ENCODE measurements around the gene FXYD1. TPM values are rescaled to one million over a fixed set of nuclear protein-coding genes. Genes with fewer than 3 reads are reported as not detected.

FXYD1 gene
- total RNA-seq, 2 donors from 2014 or later = not detected

GRCh38 chr19:35162471-35163326, 24.1 kb downstream of the FXYD1 start:
- H3K9me3 Mint-ChIP-seq = peaks cover 11% of the 10 kb centered on the region
- DNase-seq (ENCODE audit: low spot score) (peak; percentile 8), ATAC-seq (no peak)
- H3K36me3 Mint-ChIP-seq = peaks cover 64% of the 10 kb centered on the region
- peaks cover 7 to 23% of the 10 kb centered on the region in 2 donors for H3K4me1 Mint-ChIP-seq (ENCODE audit: low read depth in 2 of 2)
- no peaks in the 10 kb centered on the region for H3K27me3 Mint-ChIP-seq
- H3K4me3 Mint-ChIP-seq = no peak overlapping the region
- H3K27ac Mint-ChIP-seq = peak overlapping the region in 1 of 2 donors; percentile 64

- no peak for DNase-seq (ENCODE audit: low spot score)
Measured at GRCh38 chr19:35164418-35164817, 25.8 kb downstream of the FXYD1 start.

GRCh38 chr19:35165200-35166058, 26.8 kb downstream of the FXYD1 start:
- Mint-ChIP-seq H3K36me3 (peaks cover 48% of the 10 kb centered on the region), H3K4me1 (ENCODE audit: low read depth in 2 of 2) (peaks cover 8 to 18% of the 10 kb centered on the region in 2 donors), H3K27ac (no peak overlapping the region), H3K4me3 (no peak overlapping the region), H3K27me3 (no peaks in the 10 kb centered on the region), H3K9me3 (peaks cover 11% of the 10 kb centered on the region)
- no peak for DNase-seq (ENCODE audit: low spot score)
- no peak for ATAC-seq

More at GRCh38 chr19:35164418-35164817, 25.8 kb downstream of the FXYD1 start:
- Mint-ChIP-seq H3K36me3 (peaks cover 51% of the 10 kb centered on the region), H3K4me3 (no peak overlapping the region), H3K27ac (peak overlapping the region in 1 of 2 donors; percentile 33), H3K4me1 (ENCODE audit: low read depth in 2 of 2) (peaks cover 7 to 19% of the 10 kb centered on the region in 2 donors), H3K27me3 (no peaks in the 10 kb centered on the region), H3K9me3 (peaks cover 11% of the 10 kb centered on the region)
- no peak for ATAC-seq

DNA sequence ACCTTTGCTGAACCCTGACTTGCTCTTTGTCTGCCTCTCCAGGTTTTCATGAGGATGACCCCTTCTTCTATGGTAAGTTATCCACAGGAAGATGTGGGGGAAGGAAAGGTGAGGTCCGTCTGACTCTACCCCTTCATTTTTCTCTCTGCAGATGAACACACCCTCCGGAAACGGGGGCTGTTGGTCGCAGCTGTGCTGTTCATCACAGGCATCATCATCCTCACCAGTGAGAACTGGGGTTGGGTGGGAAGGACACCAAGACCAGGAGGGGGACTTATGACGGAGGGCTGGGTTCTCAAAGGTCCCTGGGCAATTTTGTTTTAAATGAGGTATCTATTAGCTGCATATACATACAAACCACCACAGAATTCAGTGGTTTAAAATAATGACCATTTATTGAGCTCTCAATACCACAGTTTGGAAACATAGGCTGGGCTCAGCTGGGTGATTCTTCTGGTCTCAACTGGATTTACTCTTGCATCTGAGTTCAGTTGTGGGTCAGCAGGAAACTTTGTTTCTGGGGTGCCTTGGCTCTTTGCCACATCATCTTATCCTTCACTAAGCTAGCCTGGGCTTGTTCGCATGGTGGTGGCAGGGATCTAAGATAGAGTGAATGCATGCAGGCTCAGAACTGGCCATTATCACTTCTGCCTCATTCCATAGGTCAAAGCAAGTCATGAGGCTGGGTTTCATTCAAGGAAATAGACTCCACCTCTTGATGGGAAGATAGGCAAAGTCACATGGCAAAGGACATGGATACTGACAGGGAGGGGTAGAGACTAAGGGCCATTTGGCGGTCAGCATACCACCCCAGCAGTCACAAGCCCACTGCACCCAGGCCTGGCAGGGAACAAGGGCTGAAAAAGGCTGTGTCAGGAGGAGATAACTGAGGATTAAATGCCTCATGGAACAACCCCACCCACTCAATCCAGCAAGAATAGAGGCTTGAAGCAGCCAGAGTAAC, 27.8 kb downstream of the FXYD1 start:
- H3K4me1 Mint-ChIP-seq (ENCODE audit: low read depth in 2 of 2) = peaks cover 12 to 14% of the 10 kb centered on the region in 2 donors
- DNase-seq (ENCODE audit: low spot score) = peak; percentile 41
- no peak overlapping the region for H3K4me3 Mint-ChIP-seq
- ATAC-seq = no peak
- peaks cover 11% of the 10 kb centered on the region for H3K9me3 Mint-ChIP-seq
- peaks cover 40% of the 10 kb centered on the region for H3K36me3 Mint-ChIP-seq
- H3K27me3 Mint-ChIP-seq = no peaks in the 10 kb centered on the region
- peak overlapping the region; percentile 62 to 63 for H3K27ac Mint-ChIP-seq

- Mint-ChIP-seq H3K4me3 (no peak overlapping the region), H3K27me3 (no peaks in the 10 kb centered on the region), H3K9me3 (peaks cover 8% of the 10 kb centered on the region), H3K4me1 (ENCODE audit: low read depth in 2 of 2) (peaks cover 16 to 19% of the 10 kb centered on the region in 2 donors), H3K27ac (peak overlapping the region; percentile 62 to 63), H3K36me3 (peaks cover 28% of the 10 kb centered on the region)
- ATAC-seq = no peak
- peak; percentile 16 for DNase-seq (ENCODE audit: low spot score)
Measured at GRCh38 chr19:35167251-35168119, 28.9 kb downstream of the FXYD1 start.

- H3K4me1 Mint-ChIP-seq (ENCODE audit: low read depth in 2 of 2) = peaks cover 17 to 19% of the 10 kb centered on the region in 2 donors
- no peak overlapping the region for H3K4me3 Mint-ChIP-seq
- DNase-seq (ENCODE audit: low spot score) (no peak), ATAC-seq (no peak)
- no peaks in the 10 kb centered on the region for H3K27me3 Mint-ChIP-seq
- peak overlapping the region in 1 of 2 donors; percentile 62 for H3K27ac Mint-ChIP-seq
- peaks cover 8% of the 10 kb centered on the region for H3K9me3 Mint-ChIP-seq
- peaks cover 28% of the 10 kb centered on the region for H3K36me3 Mint-ChIP-seq
Measured at GRCh38 chr19:35168196-35168595, 29.6 kb downstream of the FXYD1 start.

DNA sequence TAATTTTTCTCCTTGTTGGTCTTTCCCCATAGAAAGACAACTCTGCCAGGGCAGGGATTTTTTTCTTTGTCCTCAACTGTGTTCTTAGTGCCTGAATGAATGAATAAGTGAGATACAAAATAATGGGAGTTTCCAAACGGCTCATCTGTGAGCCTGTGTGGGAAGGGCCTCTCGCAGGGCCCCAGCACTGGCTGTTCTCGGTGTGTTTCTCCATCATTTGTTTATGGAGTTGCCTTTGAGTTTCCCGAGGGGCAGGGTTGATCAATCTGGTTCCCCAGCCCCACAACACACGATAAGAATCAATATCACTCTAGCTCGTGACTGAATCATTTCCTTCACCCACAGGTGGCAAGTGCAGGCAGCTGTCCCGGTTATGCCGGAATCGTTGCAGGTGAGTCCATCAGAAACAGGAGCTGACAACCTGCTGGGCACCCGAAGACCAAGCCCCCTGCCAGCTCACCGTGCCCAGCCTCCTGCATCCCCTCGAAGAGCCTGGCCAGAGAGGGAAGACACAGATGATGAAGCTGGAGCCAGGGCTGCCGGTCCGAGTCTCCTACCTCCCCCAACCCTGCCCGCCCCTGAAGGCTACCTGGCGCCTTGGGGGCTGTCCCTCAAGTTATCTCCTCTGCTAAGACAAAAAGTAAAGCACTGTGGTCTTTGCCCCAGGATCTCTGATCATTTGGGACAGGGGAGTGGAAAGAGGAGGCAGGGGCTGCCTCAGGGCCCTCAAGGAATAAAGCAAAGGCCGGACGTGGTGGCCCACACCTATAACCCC, 30.8 kb downstream of the FXYD1 start:
- Mint-ChIP-seq H3K27me3 (no peaks in the 10 kb centered on the region), H3K27ac (peak overlapping the region; percentile 24 to 32), H3K9me3 (peaks cover 8% of the 10 kb centered on the region), H3K4me3 (no peak overlapping the region), H3K4me1 (ENCODE audit: low read depth in 2 of 2) (peaks cover 17 to 19% of the 10 kb centered on the region in 2 donors), H3K36me3 (peaks cover 22% of the 10 kb centered on the region)
- ATAC-seq = no peak
- DNase-seq (ENCODE audit: low spot score) = peak; percentile 16

DNA sequence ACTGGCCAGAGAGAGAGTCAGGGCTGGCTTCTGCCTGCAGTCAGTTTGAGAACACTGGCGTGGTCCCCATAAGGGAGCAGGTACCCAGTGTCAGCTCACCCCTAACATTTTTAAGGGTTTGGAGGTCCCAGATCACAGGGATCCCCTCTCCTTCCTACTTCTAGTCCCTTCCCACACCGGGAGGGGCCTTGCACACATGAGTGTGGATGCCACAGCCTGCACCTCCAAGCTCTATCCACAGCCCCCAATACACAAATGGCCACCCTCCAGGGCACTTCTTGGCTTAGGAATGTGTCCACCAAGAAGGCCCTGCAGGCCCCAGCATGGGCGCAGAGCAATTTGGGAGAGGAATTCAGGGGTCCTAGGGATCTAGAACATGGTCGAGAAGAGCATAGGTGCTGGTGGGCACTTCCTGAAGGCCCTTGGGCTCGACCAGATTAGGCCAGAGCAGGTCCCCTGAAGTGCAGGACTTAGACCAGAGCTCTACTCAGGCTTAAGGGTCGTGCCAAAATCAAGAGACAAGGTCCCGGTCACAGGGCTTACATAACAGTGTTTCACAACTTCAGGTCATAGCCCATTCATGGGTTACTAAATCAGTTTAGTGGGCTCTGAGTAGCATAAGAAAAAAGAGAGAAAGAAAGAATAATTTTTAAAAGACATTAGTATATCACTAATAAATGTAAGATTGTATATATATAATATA, 31.9 kb downstream of the FXYD1 start:
- no peak for ATAC-seq
- peaks cover 7% of the 10 kb centered on the region for H3K9me3 Mint-ChIP-seq
- H3K27me3 Mint-ChIP-seq = no peaks in the 10 kb centered on the region
- peak overlapping the region in 1 of 2 donors; percentile 24 for H3K27ac Mint-ChIP-seq
- no peak overlapping the region for H3K4me3 Mint-ChIP-seq
- no peak for DNase-seq (ENCODE audit: low spot score)
- H3K36me3 Mint-ChIP-seq = peaks cover 14% of the 10 kb centered on the region
- H3K4me1 Mint-ChIP-seq (ENCODE audit: low read depth in 2 of 2) = peaks cover 17 to 19% of the 10 kb centered on the region in 2 donors

DNA sequence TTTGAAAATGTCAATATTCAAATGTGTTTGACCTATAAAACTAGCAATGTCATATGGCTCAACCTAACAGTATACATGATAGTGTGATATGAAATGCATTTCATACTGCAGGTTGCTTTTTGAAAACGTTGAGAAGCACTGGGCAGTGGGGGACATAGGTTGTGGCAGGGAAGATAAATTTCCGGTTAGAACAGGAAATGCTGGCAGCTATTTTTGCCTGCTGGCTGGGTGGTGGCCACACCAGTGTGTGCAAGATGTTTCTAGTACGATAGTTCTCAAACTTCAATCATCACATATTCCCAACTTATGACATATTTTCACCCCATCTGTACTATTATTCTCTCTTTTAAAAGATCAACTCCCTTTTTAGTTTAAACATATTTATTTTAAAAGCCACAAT, 33.1 kb downstream of the FXYD1 start:
- H3K27me3 Mint-ChIP-seq = no peaks in the 10 kb centered on the region
- peak overlapping the region; percentile 74 to 90 for H3K27ac Mint-ChIP-seq
- DNase-seq (ENCODE audit: low spot score) (peak; percentile 35), ATAC-seq (peak in 1 of 2 donors; percentile 58)
- H3K36me3 Mint-ChIP-seq = peaks cover 2% of the 10 kb centered on the region
- H3K4me3 Mint-ChIP-seq = no peak overlapping the region
- no peaks in the 10 kb centered on the region for H3K9me3 Mint-ChIP-seq
- H3K4me1 Mint-ChIP-seq (ENCODE audit: low read depth in 2 of 2) = peaks cover 10 to 14% of the 10 kb centered on the region in 2 donors

- H3K27me3 Mint-ChIP-seq = no peaks in the 10 kb centered on the region
Measured at GRCh38 chr19:35174226-35174625, 35.6 kb downstream of the FXYD1 start.

GRCh38 chr19:35176181-35176570, 37.6 kb downstream of the FXYD1 start:
- peak overlapping the region in 1 of 2 donors; percentile 39 for H3K27ac Mint-ChIP-seq

More at GRCh38 chr19:35174226-35174625, 35.6 kb downstream of the FXYD1 start:
- ATAC-seq (no peak), DNase-seq (ENCODE audit: low spot score) (no peak)
- Mint-ChIP-seq H3K27ac (no peak overlapping the region), H3K36me3 (no peaks in the 10 kb centered on the region), H3K4me3 (no peak overlapping the region), H3K4me1 (ENCODE audit: low read depth in 2 of 2) (peaks cover 12 to 13% of the 10 kb centered on the region in 2 donors), H3K9me3 (peaks cover 4% of the 10 kb centered on the region)

More at GRCh38 chr19:35176181-35176570, 37.6 kb downstream of the FXYD1 start:
- no peak for ATAC-seq
- H3K27me3 Mint-ChIP-seq = no peaks in the 10 kb centered on the region
- H3K36me3 Mint-ChIP-seq = no peaks in the 10 kb centered on the region
- H3K4me1 Mint-ChIP-seq (ENCODE audit: low read depth in 2 of 2) = peaks cover 7 to 13% of the 10 kb centered on the region in 2 donors
- H3K9me3 Mint-ChIP-seq = peaks cover 4% of the 10 kb centered on the region
- no peak overlapping the region for H3K4me3 Mint-ChIP-seq
- no peak for DNase-seq (ENCODE audit: low spot score)

All from natural killer cell treated with Interleukin-12 subunit alpha and Interleukin-12 subunit beta and Interleukin-15 and Interleukin-18, amount 100 ng/mL, for 72 hours (primary cell).